Measurements from ENCODE around the gene GOLGA2.

GRCh38 chr9:128288273-128289004 lies 12.6 kb upstream of the GOLGA2 start:
- no peak for TF ChIP-seq CTCF (IDR thresholded peaks at IDR 0.05)
- no peak for TF ChIP-seq POLR2AphosphoS5 (IDR thresholded peaks at IDR 0.05)
